Prostate gland (tissue), 2 donors: ENCODE data around the gene CD9.

Source experiments
- POLR2A ChIP-seq: fragments of 450-650 bp; IDR thresholded peaks from one replicate; pipeline ENCODE4 v1.6.1; 2016; ENCODE audit warnings: antibody characterized with exemption, mild to moderate bottlenecking
- POLR2AphosphoS5 ChIP-seq: sonication (generic); formaldehyde crosslinking; IDR thresholded peaks from one replicate; pipeline ENCODE4 v1.6.1; 2017; ENCODE audit warnings: antibody characterized with exemption
- TF ChIP-seq, protein P1 (sequence below), 4 experiments: fragments of 200-600 bp in 2 of 4; fragments of 450-650 bp in 2 of 4; sonication (generic) in 2 of 4; IDR thresholded peaks; 1 replicate in 3 of 4; 2 replicates in 1 of 4; pipeline ENCODE4 v1.5.1; 2016 to 2019; ENCODE audit warnings: antibody characterized with exemption in 4 of 4, mild to moderate bottlenecking in 2 of 4, moderate library complexity in 2 of 4

DNA sequence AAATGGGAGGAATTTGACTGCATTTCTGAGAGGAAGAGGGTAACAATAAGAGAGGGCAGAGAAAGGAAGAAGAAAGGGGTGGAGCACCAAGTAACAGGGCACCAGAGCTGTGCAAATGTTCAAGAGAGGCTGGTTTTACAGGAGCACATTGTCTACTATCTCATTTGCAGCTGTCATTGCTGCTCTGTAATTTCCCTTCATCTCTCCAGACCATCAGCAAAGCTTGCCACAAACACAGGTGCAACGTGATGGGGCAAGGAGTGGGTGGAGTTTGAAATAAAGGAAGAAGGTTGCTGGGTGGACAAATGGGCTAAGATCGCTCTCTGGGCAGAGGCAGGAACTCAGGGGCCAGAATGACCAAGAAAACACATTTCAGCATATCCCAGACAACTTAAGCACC, 62.4 kb downstream of the CD9 start:
- TF ChIP-seq, protein P1, sequence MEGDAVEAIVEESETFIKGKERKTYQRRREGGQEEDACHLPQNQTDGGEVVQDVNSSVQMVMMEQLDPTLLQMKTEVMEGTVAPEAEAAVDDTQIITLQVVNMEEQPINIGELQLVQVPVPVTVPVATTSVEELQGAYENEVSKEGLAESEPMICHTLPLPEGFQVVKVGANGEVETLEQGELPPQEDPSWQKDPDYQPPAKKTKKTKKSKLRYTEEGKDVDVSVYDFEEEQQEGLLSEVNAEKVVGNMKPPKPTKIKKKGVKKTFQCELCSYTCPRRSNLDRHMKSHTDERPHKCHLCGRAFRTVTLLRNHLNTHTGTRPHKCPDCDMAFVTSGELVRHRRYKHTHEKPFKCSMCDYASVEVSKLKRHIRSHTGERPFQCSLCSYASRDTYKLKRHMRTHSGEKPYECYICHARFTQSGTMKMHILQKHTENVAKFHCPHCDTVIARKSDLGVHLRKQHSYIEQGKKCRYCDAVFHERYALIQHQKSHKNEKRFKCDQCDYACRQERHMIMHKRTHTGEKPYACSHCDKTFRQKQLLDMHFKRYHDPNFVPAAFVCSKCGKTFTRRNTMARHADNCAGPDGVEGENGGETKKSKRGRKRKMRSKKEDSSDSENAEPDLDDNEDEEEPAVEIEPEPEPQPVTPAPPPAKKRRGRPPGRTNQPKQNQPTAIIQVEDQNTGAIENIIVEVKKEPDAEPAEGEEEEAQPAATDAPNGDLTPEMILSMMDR (IDR thresholded peaks at IDR 0.05), result no peak
- no peak for TF ChIP-seq POLR2A
- TF ChIP-seq POLR2AphosphoS5, result no peak
